GM21390 (cell line): ENCODE measurements around the gene ATXN1.
A peak's percentile ranks its signal among the peaks of the same experiment; 100 is the strongest.

ENCODE experiments used
- ATAC-seq: cut with Tn5 transposase; IDR thresholded peaks from one replicate; pipeline ENCODE4 v1.9.1; 2021; ENCODE audit not compliant: unreplicated experiment

Gene ATXN1

GRCh38 chr6:16762550-16763477, 1.6 kb upstream of the ATXN1 start:
- peak; percentile 35 for ATAC-seq

GRCh38 chr6:16762268-16762549, 949 bp upstream of the ATXN1 start:
- no peak for ATAC-seq

DNA sequence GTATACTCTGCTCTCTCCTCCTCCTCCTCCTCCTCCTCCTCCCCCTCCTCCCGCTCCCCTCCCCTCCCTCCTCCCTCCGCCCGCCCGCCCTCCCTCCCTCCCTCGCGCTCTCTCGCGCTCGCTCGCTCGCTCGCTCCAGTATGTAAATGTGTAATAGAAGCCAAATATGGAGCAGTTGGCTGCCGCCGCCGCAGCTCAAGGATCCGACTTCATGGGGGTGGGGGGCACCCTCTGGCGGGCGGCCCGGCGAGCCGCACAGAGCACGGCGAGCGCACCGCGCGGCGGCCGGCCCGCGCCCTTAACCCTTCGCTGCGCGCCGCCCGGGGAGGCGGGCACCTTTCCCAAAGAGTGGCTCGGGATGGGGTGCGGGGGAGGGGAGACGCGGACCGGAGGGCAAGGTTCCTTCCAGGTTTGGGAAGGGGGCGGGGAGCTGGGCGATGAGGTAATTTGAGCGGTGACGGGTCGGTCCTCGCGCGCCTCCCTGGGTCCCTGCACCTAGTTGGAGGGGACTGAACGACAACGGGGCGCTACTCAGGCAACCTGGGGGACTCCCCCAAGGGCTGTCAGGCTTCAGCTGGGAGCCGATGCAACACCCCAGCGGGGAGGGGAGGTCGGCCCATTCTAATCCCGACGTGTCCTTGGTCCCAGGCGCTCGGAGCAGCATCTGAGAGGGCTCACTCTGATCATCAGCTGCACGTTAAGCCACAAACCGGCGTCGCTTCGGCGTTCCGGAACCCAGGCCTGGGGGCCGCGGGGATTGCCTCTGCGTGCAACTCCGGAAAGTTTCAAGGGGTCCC, 409 bp upstream of the ATXN1 start:
- peak; percentile 40 for ATAC-seq

DNA sequence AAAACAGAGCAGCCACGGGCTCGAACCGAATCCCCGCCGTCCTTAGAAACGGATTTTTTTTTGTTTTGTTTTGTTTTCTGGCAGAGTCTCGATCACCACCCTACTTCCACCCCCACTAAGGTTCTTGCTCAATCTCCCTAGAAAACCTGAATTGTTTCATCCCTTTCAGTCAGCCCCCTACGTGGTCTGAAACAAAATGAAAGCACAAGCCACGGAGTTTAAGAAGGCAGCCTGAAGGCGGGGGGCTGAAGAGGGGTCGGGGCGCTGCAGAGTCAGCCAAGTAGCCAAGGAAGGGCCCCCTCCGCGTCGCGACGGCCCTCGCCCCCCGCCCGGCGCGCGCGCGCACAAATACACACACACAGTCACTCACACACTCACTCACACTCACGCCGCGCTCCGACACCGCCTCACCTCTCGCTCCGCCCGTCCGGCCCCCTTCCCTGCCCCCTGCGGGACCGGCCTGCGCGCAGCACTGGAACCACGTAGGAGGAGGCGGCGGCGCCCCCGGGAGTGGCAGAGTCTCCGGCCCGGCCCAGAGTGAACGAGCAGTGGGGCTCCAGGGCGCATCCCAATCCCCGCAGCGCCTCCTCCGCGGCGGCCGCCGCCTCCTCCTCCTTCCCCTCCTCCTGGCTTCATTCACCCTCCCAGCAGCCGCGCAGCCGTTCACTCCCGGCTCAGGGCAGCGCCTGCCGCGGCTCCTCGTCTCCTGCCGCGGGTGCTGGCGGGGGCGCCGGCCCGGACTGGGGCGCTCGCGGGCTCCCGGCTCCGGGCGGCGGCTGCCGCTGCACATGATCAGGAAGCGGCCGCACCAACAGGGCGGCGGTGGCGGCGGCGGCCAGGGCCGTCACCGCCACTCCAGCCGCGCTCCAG, 1.4 kb downstream of the ATXN1 start:
- ATAC-seq, result peak; percentile 39

DNA sequence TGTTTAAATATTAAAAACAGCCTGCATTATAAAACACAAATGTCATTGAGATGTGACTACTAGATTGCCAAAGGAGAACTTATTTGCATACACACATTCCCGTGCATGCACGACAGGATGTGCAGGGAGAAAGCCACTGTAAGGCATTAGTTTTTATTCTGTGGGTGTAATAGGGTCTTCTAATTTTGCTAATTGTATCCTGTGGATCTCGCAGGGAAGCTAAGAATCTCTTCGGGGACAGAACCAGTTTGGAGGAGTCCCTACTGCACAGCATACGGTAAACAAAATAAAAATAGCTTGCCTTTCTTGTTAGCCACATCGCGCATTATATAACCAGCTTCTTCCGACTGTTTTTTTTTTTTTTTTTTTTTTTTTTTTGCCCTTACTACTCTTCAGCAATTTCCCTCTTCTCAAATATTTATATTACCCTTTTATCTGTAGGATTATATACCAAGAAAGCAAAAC, 2.0 kb downstream of the ATXN1 start:
- no peak for ATAC-seq

GRCh38 chr6:16758163-16758975, 2.9 kb downstream of the ATXN1 start:
- ATAC-seq, result no peak

GRCh38 chr6:16757332-16757731, 3.9 kb downstream of the ATXN1 start:
- no peak for ATAC-seq

- ATAC-seq, result no peak
Measured at GRCh38 chr6:16756660-16757255, 4.5 kb downstream of the ATXN1 start.

- no peak for ATAC-seq
Measured at GRCh38 chr6:16755544-16755943, 5.7 kb downstream of the ATXN1 start.

DNA sequence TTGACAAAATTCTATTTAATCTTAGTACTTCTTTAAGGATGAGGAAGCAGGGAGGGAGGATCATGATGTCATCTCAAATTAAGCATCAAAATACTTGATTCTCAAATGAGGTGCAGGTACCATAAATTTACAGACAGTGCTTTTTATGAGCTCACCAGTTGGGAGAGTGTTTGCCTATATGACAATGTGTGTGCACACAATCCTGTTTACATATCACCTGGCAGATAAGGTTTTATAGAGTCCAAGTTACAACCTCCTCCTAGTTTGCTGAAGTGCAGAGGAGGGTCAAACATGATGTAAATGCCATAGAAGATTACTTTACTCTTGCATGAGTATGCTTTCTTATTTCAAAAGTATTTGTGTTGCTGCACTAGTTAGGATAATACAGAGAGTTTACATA, 6.4 kb downstream of the ATXN1 start:
- no peak for ATAC-seq

DNA sequence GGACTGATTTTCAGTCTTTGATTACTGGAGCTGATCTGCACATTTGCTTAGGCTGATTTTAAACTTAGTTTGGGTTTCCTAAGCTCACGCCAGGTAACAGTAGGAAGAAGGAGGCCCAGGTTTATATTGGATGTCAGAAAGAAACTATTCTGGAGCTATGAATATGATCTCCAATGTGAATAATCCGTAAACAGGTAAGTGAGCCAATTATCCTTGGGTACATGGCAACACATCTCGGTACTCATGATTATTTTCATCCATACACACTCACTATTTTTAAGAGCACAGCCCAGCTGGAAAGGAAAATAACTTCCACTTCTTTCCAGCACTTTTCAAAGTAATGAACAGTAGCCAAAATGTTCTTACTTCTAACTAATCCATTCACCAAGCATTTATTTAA, 7.0 kb downstream of the ATXN1 start:
- ATAC-seq, result no peak

DNA sequence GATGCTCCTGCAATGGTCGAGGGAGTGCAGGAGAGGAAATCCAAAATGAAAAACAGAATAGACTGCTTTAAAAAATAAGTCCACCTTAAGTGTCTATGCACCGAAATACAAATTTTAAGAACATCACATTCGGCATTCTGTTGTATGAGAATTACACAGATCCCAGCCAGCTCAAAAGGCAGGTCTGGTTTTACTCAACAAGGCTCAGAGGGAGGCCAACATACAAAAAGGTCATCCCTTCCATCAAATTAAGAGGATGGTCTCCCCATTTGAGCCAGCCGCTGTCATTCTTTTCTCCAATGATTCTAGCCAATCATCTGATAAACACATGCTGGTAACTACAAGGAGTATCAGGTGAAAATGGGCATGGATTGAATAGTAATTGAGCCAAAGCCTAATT, 7.9 kb downstream of the ATXN1 start:
- no peak for ATAC-seq

GRCh38 chr6:16752206-16752866, 8.9 kb downstream of the ATXN1 start:
- no peak for ATAC-seq

DNA sequence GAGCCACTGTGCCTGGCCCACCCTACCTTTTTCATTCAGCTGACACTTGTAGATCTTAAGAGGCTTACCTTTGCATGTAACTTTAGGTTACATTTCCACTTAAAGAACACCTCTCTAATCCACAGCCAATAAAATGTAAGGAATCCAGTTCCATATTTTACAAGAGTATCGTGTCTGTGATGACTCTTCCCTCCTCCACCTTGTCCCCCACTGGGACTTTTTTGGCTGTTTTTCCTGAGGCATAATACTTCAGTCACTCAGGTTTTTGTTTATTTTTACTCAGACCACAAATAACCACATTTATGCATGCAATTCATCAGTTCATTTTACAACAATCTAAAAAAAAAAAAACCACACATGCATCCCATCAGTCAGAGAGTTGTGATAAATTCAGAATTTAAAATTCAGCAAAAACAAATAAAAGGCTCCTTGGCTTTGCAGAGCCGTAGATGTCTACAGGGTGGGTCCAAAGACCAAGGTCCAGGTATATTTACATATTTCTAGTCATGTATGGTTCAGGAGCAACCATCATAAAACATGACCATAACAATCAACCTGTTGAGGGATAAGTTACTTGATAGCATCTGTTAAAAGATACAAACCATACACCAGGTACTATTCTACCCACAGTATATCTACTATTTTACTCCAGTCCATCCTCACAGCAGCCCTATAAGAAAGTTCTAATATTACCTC, 9.9 kb downstream of the ATXN1 start:
- no peak for ATAC-seq

- ATAC-seq, result no peak
Measured at GRCh38 chr6:16750566-16750965, 10.7 kb downstream of the ATXN1 start.

DNA sequence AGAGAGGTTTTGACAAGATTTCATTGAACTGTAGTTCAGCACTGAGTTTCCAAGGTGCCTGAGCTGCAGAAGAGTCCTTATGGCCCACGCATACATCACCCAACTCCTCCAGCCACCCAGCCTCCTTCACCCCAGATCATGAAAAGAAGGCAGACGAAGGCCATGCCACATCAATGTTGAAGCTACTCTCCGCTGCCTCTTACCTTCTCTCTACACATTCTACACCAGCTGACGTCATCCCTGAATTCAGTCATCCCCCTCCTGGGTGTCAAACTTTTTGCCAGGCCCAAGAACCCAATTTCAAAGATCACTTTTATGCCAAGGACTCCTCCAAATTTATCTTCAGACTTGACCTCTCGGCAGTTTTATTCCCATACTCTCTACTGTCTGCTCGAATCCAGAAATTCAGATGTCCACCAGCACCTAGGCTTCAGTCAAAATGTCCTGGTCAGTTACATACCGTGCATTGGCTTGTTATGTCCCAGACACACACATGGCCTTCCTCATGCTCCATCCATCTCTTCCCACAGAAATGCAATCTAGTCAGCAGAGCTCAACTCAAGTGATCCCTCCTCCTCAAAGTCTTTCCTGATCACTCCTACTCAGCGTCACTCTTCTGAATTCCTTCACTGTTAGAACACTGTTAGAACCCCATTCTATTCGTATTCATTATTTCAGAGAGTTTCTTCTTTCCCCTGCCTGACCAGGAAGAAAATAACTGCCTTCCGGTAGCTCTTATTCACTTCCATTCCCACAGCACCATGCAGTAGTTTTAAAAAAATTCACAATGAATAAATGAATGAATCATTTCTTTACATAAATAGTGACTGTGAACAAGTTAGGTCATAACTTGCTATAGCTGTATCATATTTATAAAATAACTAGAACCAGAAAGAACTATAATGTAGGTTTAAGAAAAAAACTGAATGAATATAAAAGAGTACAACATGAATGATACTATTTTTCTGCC, 11.5 kb downstream of the ATXN1 start:
- ATAC-seq, result no peak

GRCh38 chr6:16748025-16748319, 13.3 kb downstream of the ATXN1 start:
- ATAC-seq, result no peak
